H1 (cell line): Measurements from ENCODE around the gene PEX14. TPM values are rescaled to one million over a fixed set of nuclear protein-coding genes. Genes with fewer than 3 reads are reported as not detected.

ENCODE experiments used
- CTCF ChIA-PET: fragments of 300-600 bp; sonication (Branson Sonifier 250); formaldehyde crosslinking; loops from one replicate; lab custom pipeline; 2021; ENCODE audit not compliant: partially characterized antibody; lab: Charles Lee
- POLR2A ChIA-PET: fragments of 300-600 bp; sonication (Branson Sonifier 250); formaldehyde crosslinking; loops from one replicate; lab custom pipeline; 2021; ENCODE audit warnings: inconsistent platforms; ENCODE audit not compliant: partially characterized antibody; lab: Charles Lee
- DNase-seq, 2 experiments: peaks; one replicate each; pipeline versions ENCODE4 v3.0.0 to v3.0.0-alpha.2; 2010 to 2022; ENCODE audit warnings: low spot score in 2 of 2, low read depth in 1 of 2, mixed read lengths in 1 of 2
- FAIRE-seq: peaks from 2 replicates; lab custom pipeline; 2011; peaks lifted over from hg19 to GRCh38; lab: Jason Lieb, UNC
- H2AFZ ChIP-seq: 2 replicates; pipeline ENCODE4 v1.8.1; 2012; ENCODE audit warnings: low read length, inconsistent platforms
- H2AK5ac ChIP-seq: 2 replicates; pipeline ENCODE4 v1.6.1; 2013; ENCODE audit warnings: low read depth, low read length
- H2BK120ac ChIP-seq: replicated peaks from 2 replicates; pipeline ENCODE3; 2013; ENCODE audit warnings: low read depth, low read length, inconsistent platforms
- H2BK12ac ChIP-seq: 2 replicates; pipeline ENCODE4 v1.6.1; 2013; ENCODE audit warnings: low read depth, low read length
- H2BK15ac ChIP-seq: 2 replicates; pipeline ENCODE4 v1.6.1; 2013; ENCODE audit warnings: low read length
- H2BK20ac ChIP-seq: 2 replicates; pipeline ENCODE4 v1.6.1; 2013; ENCODE audit warnings: low read length
- H2BK5ac ChIP-seq: 2 replicates; pipeline ENCODE4 v1.6.1; 2013; ENCODE audit warnings: low read depth, low read length
- H3K14ac ChIP-seq: 2 replicates; pipeline ENCODE4 v1.6.1; 2013; ENCODE audit warnings: inconsistent platforms; ENCODE audit not compliant: insufficient read length
- H3K18ac ChIP-seq: 2 replicates; pipeline ENCODE4 v1.6.1; 2013; ENCODE audit warnings: low read length; ENCODE audit errors: extremely low read depth
- H3K23ac ChIP-seq: 2 replicates; pipeline ENCODE4 v1.6.1; 2013; ENCODE audit warnings: inconsistent platforms; ENCODE audit not compliant: insufficient read length
- H3K23me2 ChIP-seq: 2 replicates; pipeline ENCODE4 v1.6.1; 2013; ENCODE audit warnings: low read depth, low read length
- H3K27ac ChIP-seq: 2 replicates; pipeline ENCODE4 v1.6.1; 2011; ENCODE audit warnings: low read depth, low read length, inconsistent platforms
- H3K27me3 ChIP-seq, 4 experiments: replicated peaks in 1 of 4; 1 replicate in 1 of 4; 2 replicates in 3 of 4; pipeline versions ENCODE4 v1.6.1 to v1.8.1; 2011 to 2013; ENCODE audit warnings: low read length in 3 of 4, mild to moderate bottlenecking in 3 of 4, inconsistent platforms in 2 of 4, mixed read lengths in 2 of 4, moderate library complexity in 1 of 4; ENCODE audit not compliant: control insufficient read depth in 3 of 4, insufficient read depth in 3 of 4; ENCODE audit errors: extremely low read depth in 1 of 4
- H3K36me3 ChIP-seq, 4 experiments: 2 replicates each; pipeline versions ENCODE4 v1.6.1 to v1.8.1; 2011 to 2013; ENCODE audit warnings: mild to moderate bottlenecking in 4 of 4, low read length in 3 of 4, moderate library complexity in 2 of 4, control low read depth in 1 of 4, inconsistent platforms in 1 of 4; ENCODE audit not compliant: insufficient read depth in 4 of 4, control insufficient read depth in 2 of 4
- H3K4ac ChIP-seq: replicated peaks from 2 replicates; pipeline ENCODE3; 2013; ENCODE audit warnings: low read length, low read depth, mixed read lengths, inconsistent platforms; ENCODE audit not compliant: insufficient read length
- H3K4me1 ChIP-seq, 4 experiments: replicated peaks in 1 of 4; 1 replicate in 1 of 4; 2 replicates in 3 of 4; pipeline versions ENCODE4 v1.6.1 to v1.8.1; 2011 to 2013; ENCODE audit warnings: low read length in 3 of 4, inconsistent platforms in 2 of 4, mixed read lengths in 1 of 4; ENCODE audit not compliant: insufficient read depth in 4 of 4, control insufficient read depth in 3 of 4
- H3K4me2 ChIP-seq, 2 experiments: 2 replicates each; pipeline versions ENCODE4 v1.6.1 to v1.8.1; 2011 to 2013; ENCODE audit warnings: low read depth in 2 of 2, low read length in 2 of 2, control low read depth in 1 of 2, inconsistent platforms in 1 of 2, mild to moderate bottlenecking in 1 of 2; ENCODE audit not compliant: insufficient read depth in 1 of 2
- H3K4me3 ChIP-seq, 4 experiments: fragments of 200-600, 300-600 bp in 1 of 4; sonication (generic), shearing (Covaris generic), sonication (Bioruptor Twin) in 1 of 4; 2 replicates each; pipeline versions ENCODE4 v1.5.1 to v1.8.1; 2011 to 2016; ENCODE audit warnings: low read length in 4 of 4, low read depth in 3 of 4, control low read depth in 2 of 4, inconsistent platforms in 2 of 4, mild to moderate bottlenecking in 2 of 4, mixed read lengths in 1 of 4, moderate library complexity in 1 of 4; ENCODE audit not compliant: insufficient read depth in 2 of 4; ENCODE audit errors: extremely low read depth in 1 of 4
- H3K56ac ChIP-seq: replicated peaks from 2 replicates; pipeline ENCODE3; 2013; ENCODE audit warnings: low read depth, mild to moderate bottlenecking, mixed read lengths, low read length, inconsistent platforms; ENCODE audit not compliant: insufficient read length
- H3K79me1 ChIP-seq: 2 replicates; pipeline ENCODE4 v1.6.1; 2013; ENCODE audit warnings: low read depth, low read length, control low read depth
- H3K79me2 ChIP-seq, 2 experiments: 2 replicates each; pipeline versions ENCODE4 v1.6.1 to v1.8.1; 2012 to 2013; ENCODE audit warnings: low read length in 2 of 2, mild to moderate bottlenecking in 2 of 2, inconsistent platforms in 1 of 2; ENCODE audit not compliant: insufficient read depth in 2 of 2, control insufficient read depth in 1 of 2
- H3K9ac ChIP-seq, 4 experiments: replicated peaks in 1 of 4; 1 replicate in 1 of 4; 2 replicates in 3 of 4; pipeline versions ENCODE4 v1.6.1 to v1.8.1; 2011 to 2013; ENCODE audit warnings: low read depth in 3 of 4, low read length in 3 of 4, control low read depth in 2 of 4, mild to moderate bottlenecking in 2 of 4, moderate library complexity in 2 of 4, inconsistent platforms in 1 of 4; ENCODE audit errors: extremely low read depth in 1 of 4
- H3K9me3 ChIP-seq, 2 experiments: 2 replicates each; pipeline versions ENCODE4 v1.6.1 to v1.8.1; 2012 to 2013; ENCODE audit warnings: mild to moderate bottlenecking in 2 of 2, moderate library complexity in 2 of 2, control low read depth in 1 of 2, inconsistent platforms in 1 of 2, low read depth in 1 of 2, low read length in 1 of 2, mixed read lengths in 1 of 2; ENCODE audit not compliant: insufficient read depth in 2 of 2
- H4K20me1 ChIP-seq, 2 experiments: replicated peaks in 1 of 2; 2 replicates each; pipeline versions ENCODE3 to v1.8.1; 2011 to 2013; ENCODE audit warnings: inconsistent platforms in 2 of 2, low read length in 2 of 2, mild to moderate bottlenecking in 1 of 2; ENCODE audit not compliant: insufficient read depth in 2 of 2, control insufficient read depth in 1 of 2
- H4K5ac ChIP-seq: 2 replicates; pipeline ENCODE4 v1.6.1; 2013; ENCODE audit warnings: low read length, low read depth, mixed read lengths, inconsistent platforms; ENCODE audit not compliant: insufficient read length
- H4K8ac ChIP-seq: 2 replicates; pipeline ENCODE4 v1.8.0; 2013; ENCODE audit warnings: mild to moderate bottlenecking, moderate library complexity, low read length, inconsistent platforms; ENCODE audit not compliant: insufficient read depth; ENCODE audit errors: extremely low read depth
- H4K91ac ChIP-seq: replicated peaks from 2 replicates; pipeline ENCODE3; 2013; ENCODE audit warnings: low read length, mixed read lengths, inconsistent platforms; ENCODE audit not compliant: insufficient read length
- CEBPB ChIP-seq: IDR thresholded peaks from 2 replicates; pipeline ENCODE4 v1.6.1; 2012; ENCODE audit warnings: low read depth, low read length
- CHD1 ChIP-seq: IDR thresholded peaks from 2 replicates; pipeline ENCODE4 v1.6.1; 2012; ENCODE audit warnings: low read depth, low read length, improper control_type of control experiment
- EGR1 ChIP-seq: IDR thresholded peaks from 2 replicates; pipeline ENCODE4 v1.6.1; 2011; ENCODE audit warnings: low read depth, low read length, borderline replicate concordance
- POU5F1 ChIP-seq: IDR thresholded peaks from 2 replicates; pipeline ENCODE4 v1.6.1; 2011; ENCODE audit warnings: low read depth, mild to moderate bottlenecking, low read length, moderate library complexity
- RNF2 ChIP-seq: fragments of 200-900, 300-1000 bp; sonication (generic); IDR thresholded peaks from 2 replicates; pipeline ENCODE4 v1.7.1; 2016; ENCODE audit warnings: borderline replicate concordance, low read depth, mild to moderate bottlenecking, antibody characterized with exemption, low read length; ENCODE audit not compliant: poor library complexity, severe bottlenecking; ENCODE audit errors: missing control alignments
- RXRA ChIP-seq: IDR thresholded peaks from 2 replicates; pipeline ENCODE4 v1.6.1; 2011; ENCODE audit warnings: low read depth, mild to moderate bottlenecking, low read length, moderate library complexity; ENCODE audit not compliant: insufficient read depth
- SIN3A ChIP-seq, 2 experiments: IDR thresholded peaks in 1 of 2; conservative IDR thresholded peaks in 1 of 2; 2 replicates each; pipeline ENCODE4 v1.6.1; 2011 to 2012; ENCODE audit warnings: low read length in 2 of 2, improper control_type of control experiment in 1 of 2, low read depth in 1 of 2, mild to moderate bottlenecking in 1 of 2
- SP2 ChIP-seq: IDR thresholded peaks from 2 replicates; pipeline ENCODE4 v1.6.1; 2012; ENCODE audit warnings: mild to moderate bottlenecking, low read length, inconsistent platforms
- TAF7 ChIP-seq: optimal IDR thresholded peaks from 2 replicates; pipeline ENCODE3; 2011; ENCODE audit warnings: low read depth, mild to moderate bottlenecking, inconsistent platforms, low read length, moderate library complexity, borderline replicate concordance
- WGBS, 2 experiments: shearing (Covaris generic) in 1 of 2; methylation state at CpG; one replicate each; pipeline versions ENCODE4 v1.1.6 to v1.1.7; 2013 to 2015; ENCODE audit warnings: low lambda C conversion rate in 2 of 2, mixed read lengths in 2 of 2, inconsistent platforms in 1 of 2, low coverage in 1 of 2, missing lambda C conversion rate in 1 of 2; ENCODE audit not compliant: insufficient replicate concordance in 2 of 2, insufficient coverage in 1 of 2, insufficient read length in 1 of 2; ENCODE audit errors: extremely low coverage in 1 of 2, missing lambda C conversion rate in 1 of 2; 5-methylcytosine and 5-hydroxymethylcytosine counted together
- polyA plus RNA-seq, 7 experiments: library from polyadenylated mRNA; depleted of rRNA in 3 of 7; stranded (reverse) in 5 of 7; unstranded in 2 of 7; fragments of >200 nt in 5 of 7; fragments of 200-250 nt in 2 of 7; gene quantifications; 1 replicate in 5 of 7; 2 replicates in 1 of 7; 4 replicates in 1 of 7; pipeline versions ENCODE4 v1.2.1 to v1.2.3, GENCODE V29; 2011 to 2013; ENCODE audit warnings: missing spikeins in 2 of 7, mixed read lengths in 2 of 7
- total RNA-seq: library from RNA; stranded (reverse); fragmentation: NEBNext Ultra II Directional; extraction: Animal tissue kit (Norgen Biotek cat#: 25700); gene quantifications from 2 replicates; pipeline ENCODE4 v1.2.1, GENCODE V29; 2021
- TF ChIP-seq, protein P1 (sequence below): IDR thresholded peaks from 2 replicates; pipeline ENCODE4 v1.6.1; 2012; ENCODE audit warnings: inconsistent platforms

The PEX14 gene
- total and polyA plus RNA-seq, 2 of the 8 experiments (the other 6 are each of a cell fraction or from before 2014, with no cell fraction given), result 13.0 to 19.8 TPM

DNA sequence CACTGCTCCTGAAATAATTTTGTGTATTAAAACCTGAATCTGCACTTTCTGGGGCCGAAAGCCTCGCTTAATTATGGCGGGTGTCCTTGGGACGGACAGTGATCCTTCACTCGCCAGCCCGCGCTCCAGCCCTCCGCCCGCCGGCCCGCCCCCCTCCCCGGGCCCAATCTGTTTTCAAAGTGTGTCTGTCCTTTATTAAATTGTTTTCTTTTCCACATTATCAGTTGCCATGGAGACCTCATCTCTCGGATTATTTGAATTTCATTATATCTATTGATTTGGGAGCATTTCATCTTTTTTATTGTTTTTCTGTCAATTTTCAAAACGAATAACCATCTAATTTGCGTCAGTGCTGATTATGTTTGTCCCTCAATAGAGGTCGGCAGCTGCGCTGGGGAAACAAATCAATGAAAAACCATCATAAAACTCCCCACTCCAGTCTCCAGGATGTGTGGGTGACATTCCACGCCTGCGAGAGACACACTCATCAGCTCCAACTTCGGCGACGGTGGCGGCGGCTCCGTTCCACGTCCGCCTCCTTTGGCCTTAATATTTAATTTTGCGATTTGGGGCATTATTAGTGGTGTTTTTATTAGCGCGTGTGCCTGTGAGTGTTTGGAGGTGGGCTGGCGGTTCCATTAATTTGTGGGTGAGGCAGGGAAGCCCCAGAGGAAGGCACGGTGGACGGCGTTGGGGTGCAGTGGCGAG, 197.7 kb downstream of the PEX14 start:
- no peak overlapping the region for H3K56ac ChIP-seq
- no peak overlapping the region for H3K4me2 ChIP-seq
- H3K27ac ChIP-seq, result no peak overlapping the region
- H3K23me2 ChIP-seq, result no peaks in the 10 kb centered on the region
- H2AFZ ChIP-seq, result no peak overlapping the region
- H2BK120ac ChIP-seq, result no peak overlapping the region
- no peak overlapping the region for H2AK5ac ChIP-seq
- H3K18ac ChIP-seq, result no peak overlapping the region
- no peak overlapping the region for H3K23ac ChIP-seq
- H3K79me2 ChIP-seq, result no peaks in the 10 kb centered on the region
- H2BK5ac ChIP-seq, result no peak overlapping the region
- TF ChIP-seq POU5F1 (no peak), EGR1 (no peak), SP2 (no peak), CHD1 (no peak), RNF2 (no peak), TAF7 (no peak), RXRA (no peak), CEBPB (no peak), SIN3A (conservative IDR thresholded peaks at IDR 0.05 in 1 of 2, IDR thresholded peaks at IDR 0.05 in 1 of 2; ENCODE audit: low read depth in 1 of 2, low read length in 2 of 2) (no peak)
- TF ChIP-seq, protein P1, sequence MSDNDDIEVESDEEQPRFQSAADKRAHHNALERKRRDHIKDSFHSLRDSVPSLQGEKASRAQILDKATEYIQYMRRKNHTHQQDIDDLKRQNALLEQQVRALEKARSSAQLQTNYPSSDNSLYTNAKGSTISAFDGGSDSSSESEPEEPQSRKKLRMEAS, result no peak
- no peak overlapping the region for H2BK15ac ChIP-seq
- H3K27me3 ChIP-seq, result no peaks in the 10 kb centered on the region
- FAIRE-seq, result no peak
- DNase-seq, result no peak
- no peak overlapping the region for H4K5ac ChIP-seq
- H3K36me3 ChIP-seq, result no peaks in the 10 kb centered on the region
- ChIA-PET POLR2A (interaction anchor here (0.9 kb wide), 1 partner anchor 10 kb away, joined by 3 read pairs; no protein-coding TSS in a partner anchor), CTCF (interaction anchor here (0.6 kb wide), 1 partner anchor 236 kb away, joined by 8 read pairs; no protein-coding TSS in a partner anchor)
- H3K4me1 ChIP-seq, result peaks cover 0 to 26% (median 16%) of the 10 kb centered on the region in 4 experiments; a peak in 6 of 7 replicates
- whole genome bisulfite sequencing, 2 experiments, result 92% methylated on average over 33 of the region's 35 CpGs; no CpG with 5 or more reads in 1 of the 2 experiments
- H4K8ac ChIP-seq, result no peak overlapping the region; the same call in 1 of the 2 replicates
- H3K9me3 ChIP-seq, result no peaks in the 10 kb centered on the region
- H3K79me1 ChIP-seq, result no peaks in the 10 kb centered on the region
- H4K20me1 ChIP-seq, result no peaks in the 10 kb centered on the region
- H2BK20ac ChIP-seq, result no peak overlapping the region
- H3K14ac ChIP-seq, result no peak overlapping the region
- no peak overlapping the region for H3K9ac ChIP-seq
- H3K4ac ChIP-seq, result no peak overlapping the region
- no peak overlapping the region for H4K91ac ChIP-seq
- no peak overlapping the region for H3K4me3 ChIP-seq
- no peak overlapping the region for H2BK12ac ChIP-seq
